Measurements from ENCODE around the gene CLPSL1. TPM values are rescaled to one million over a fixed set of nuclear protein-coding genes. Genes with fewer than 3 reads are reported as not detected.

CLPSL1 gene
- total and polyA plus RNA-seq, 4 donors: not detected

GRCh38 chr6:35736982-35737412 lies 43.8 kb upstream of the CLPSL1 start, which contains the start of gene ARMC12:
Gene ARMC12, plus strand, starts transcription at chr6:35737032. Its CDS starts 77 bp downstream, at chr6:35737109.
- no peaks in the 10 kb centered on the region for H3K27me3 ChIP-seq (ENCODE audit: control insufficient read depth in 3 of 3, insufficient read depth in 3 of 3, low read length in 2 of 3)
- peaks cover 0 to 22% (median 11%) of the 10 kb centered on the region in 5 donors for H3K4me1 ChIP-seq (ENCODE audit: control insufficient read depth in 5 of 5, insufficient read depth in 5 of 5, low read length in 5 of 5)
- H3K4me3 ChIP-seq: no peak within 1 kb of the TSS
- TF ChIP-seq, protein P1, sequence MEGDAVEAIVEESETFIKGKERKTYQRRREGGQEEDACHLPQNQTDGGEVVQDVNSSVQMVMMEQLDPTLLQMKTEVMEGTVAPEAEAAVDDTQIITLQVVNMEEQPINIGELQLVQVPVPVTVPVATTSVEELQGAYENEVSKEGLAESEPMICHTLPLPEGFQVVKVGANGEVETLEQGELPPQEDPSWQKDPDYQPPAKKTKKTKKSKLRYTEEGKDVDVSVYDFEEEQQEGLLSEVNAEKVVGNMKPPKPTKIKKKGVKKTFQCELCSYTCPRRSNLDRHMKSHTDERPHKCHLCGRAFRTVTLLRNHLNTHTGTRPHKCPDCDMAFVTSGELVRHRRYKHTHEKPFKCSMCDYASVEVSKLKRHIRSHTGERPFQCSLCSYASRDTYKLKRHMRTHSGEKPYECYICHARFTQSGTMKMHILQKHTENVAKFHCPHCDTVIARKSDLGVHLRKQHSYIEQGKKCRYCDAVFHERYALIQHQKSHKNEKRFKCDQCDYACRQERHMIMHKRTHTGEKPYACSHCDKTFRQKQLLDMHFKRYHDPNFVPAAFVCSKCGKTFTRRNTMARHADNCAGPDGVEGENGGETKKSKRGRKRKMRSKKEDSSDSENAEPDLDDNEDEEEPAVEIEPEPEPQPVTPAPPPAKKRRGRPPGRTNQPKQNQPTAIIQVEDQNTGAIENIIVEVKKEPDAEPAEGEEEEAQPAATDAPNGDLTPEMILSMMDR (IDR thresholded peaks at IDR 0.05; ENCODE audit: control extremely low read depth, extremely low read depth): no peak
- no peak within 1 kb of the TSS for H3K27ac ChIP-seq (ENCODE audit: low read depth in 1 of 2, low read length in 1 of 2)
- no peaks in the 10 kb centered on the region for H3K9me3 ChIP-seq (ENCODE audit: control insufficient read depth in 4 of 4, insufficient read depth in 3 of 4, low read length in 3 of 4)
- 95 to 96% methylated on average over 10 of the region's 10 CpGs for WGBS, 2 donors
- DNase-seq (no peak), ATAC-seq (ENCODE audit: insufficient read depth, low FRiP score) (no peak)
- no peaks in the 10 kb centered on the region for H3K36me3 ChIP-seq (ENCODE audit: control insufficient read depth in 4 of 4, insufficient read depth in 4 of 4, low read length in 4 of 4)
- no peak within 1 kb of the TSS for H3K9ac ChIP-seq (ENCODE audit: insufficient read depth in 1 of 2, low read length in 2 of 2)

DNA sequence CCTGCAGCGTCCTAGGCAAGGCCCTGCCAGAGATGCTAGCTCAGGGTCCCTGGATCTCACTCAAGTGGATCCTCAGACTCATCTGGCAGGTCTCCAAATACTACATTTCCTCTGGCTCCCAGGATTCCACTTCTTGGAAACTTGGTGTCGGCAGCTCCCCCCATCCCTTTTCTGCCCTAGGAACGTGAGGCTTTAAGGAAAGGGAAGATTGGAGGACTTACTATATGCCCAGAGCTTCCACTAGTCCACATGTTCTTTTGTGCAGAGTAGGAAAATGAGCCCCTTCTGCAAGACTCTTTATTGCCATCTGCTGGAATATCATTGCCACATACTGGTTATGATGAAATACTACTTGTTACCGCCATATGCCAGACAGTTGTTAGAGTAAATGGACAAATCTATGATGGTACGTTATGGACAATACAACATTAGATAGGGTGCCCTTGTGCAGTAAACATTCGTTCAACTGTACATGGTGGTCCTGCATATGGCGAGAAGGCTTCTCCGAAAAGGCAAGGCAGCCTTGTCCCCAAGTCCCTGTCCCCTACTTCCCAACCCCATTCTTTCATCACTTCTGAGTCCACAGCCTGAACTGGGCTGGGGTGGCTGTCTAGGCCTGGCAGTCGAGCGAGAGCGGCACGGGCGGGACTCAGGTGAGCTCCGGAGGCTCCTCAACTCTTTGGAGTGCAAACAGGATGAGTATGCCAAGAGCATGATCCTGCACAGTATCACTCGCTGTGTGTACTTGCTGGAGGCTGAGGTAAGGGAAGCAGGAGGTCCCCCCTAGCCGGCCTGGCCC lies 43.2 kb upstream of the CLPSL1 start:
- no peaks in the 10 kb centered on the region for H3K27me3 ChIP-seq (ENCODE audit: control insufficient read depth in 3 of 3, insufficient read depth in 3 of 3, low read length in 2 of 3)
- H3K9ac ChIP-seq (ENCODE audit: insufficient read depth in 1 of 2, low read length in 2 of 2): no peak overlapping the region
- H3K36me3 ChIP-seq (ENCODE audit: control insufficient read depth in 4 of 4, insufficient read depth in 4 of 4, low read length in 4 of 4): no peaks in the 10 kb centered on the region
- no peak overlapping the region for H3K4me3 ChIP-seq
- H3K9me3 ChIP-seq (ENCODE audit: control insufficient read depth in 4 of 4, insufficient read depth in 3 of 4, low read length in 3 of 4): no peaks in the 10 kb centered on the region
- peak; percentile 44 to 90 (median 87) for DNase-seq
- peak; percentile 70 for ATAC-seq (ENCODE audit: insufficient read depth, low FRiP score)
- TF ChIP-seq, protein P1 (IDR thresholded peaks at IDR 0.05; ENCODE audit: control extremely low read depth, extremely low read depth): peak; percentile 95
- no peak overlapping the region for H3K27ac ChIP-seq (ENCODE audit: low read depth in 1 of 2, low read length in 1 of 2)
- H3K4me1 ChIP-seq (ENCODE audit: control insufficient read depth in 5 of 5, insufficient read depth in 5 of 5, low read length in 5 of 5): peaks cover 0 to 19% (median 9%) of the 10 kb centered on the region in 5 donors
- WGBS, 2 donors: 57 to 65% methylated on average over 16 of the region's 16 CpGs

DNA sequence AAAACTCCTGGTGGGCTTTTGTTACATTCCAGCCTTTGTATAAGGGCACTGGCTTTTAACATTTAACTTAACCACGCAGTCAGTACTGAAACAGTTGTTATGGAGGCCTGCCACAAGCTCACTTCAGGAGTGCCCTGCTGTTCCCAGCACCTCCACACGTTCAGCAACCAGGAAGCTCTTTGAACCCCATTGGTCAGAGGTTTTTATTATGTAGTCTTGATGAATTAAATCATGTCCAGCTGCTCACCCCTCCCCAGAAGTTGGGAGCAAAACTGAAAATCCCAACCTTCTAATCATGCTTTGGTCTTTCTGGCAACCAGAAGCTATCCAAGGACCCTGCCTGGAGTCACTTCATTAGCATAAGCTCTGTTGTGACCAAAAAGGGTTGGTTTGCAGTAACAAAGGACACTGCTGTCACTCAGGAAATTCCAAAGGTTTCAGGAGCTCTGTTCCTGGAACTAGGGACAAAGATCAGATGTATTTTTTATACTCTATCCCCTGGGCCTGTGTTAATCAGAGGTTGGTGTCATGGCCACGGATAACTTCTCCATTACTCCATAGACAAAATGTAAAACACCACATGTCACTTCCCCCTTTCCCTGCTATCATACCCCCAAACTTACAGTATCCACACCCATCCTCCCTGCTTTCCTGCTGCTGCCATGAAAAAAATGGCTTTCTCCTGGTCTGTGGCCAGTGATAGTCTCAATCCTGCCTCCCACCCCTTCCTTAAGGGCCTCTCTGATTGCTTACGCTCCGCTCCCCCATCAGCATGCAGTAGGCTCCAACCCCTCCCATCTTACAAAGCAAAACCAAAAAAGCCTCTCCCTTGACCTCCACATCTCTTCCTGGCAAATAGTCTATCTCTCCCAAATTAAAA lies 40.9 kb upstream of the CLPSL1 start:
- 63 to 70% methylated on average over 5 of the region's 5 CpGs for WGBS, 2 donors
- H3K27ac ChIP-seq (ENCODE audit: low read depth in 1 of 2, low read length in 1 of 2): peak overlapping the region in 1 of 2 donors; percentile 49

More for the DNA sequence above, 40.9 kb upstream of the CLPSL1 start:
- Histone ChIP-seq H3K4me1 (ENCODE audit: control insufficient read depth in 5 of 5, insufficient read depth in 5 of 5, low read length in 5 of 5) (peaks cover 0 to 12% (median 0%) of the 10 kb centered on the region in 5 donors), H3K9me3 (ENCODE audit: control insufficient read depth in 4 of 4, insufficient read depth in 3 of 4, low read length in 3 of 4) (no peaks in the 10 kb centered on the region), H3K9ac (ENCODE audit: insufficient read depth in 1 of 2, low read length in 2 of 2) (no peak overlapping the region), H3K27me3 (ENCODE audit: control insufficient read depth in 3 of 3, insufficient read depth in 3 of 3, low read length in 2 of 3) (no peaks in the 10 kb centered on the region), H3K36me3 (ENCODE audit: control insufficient read depth in 4 of 4, insufficient read depth in 4 of 4, low read length in 4 of 4) (no peaks in the 10 kb centered on the region), H3K4me3 (no peak overlapping the region)
- TF ChIP-seq, protein P1 (IDR thresholded peaks at IDR 0.05; ENCODE audit: control extremely low read depth, extremely low read depth): no peak
- ATAC-seq (ENCODE audit: insufficient read depth, low FRiP score) (no peak), DNase-seq (no peak)
